IPS DF 19.7 (cell line): Measurements from ENCODE around the gene NPFFR1.
"Not testable (repeated sequence)": the region's sequence is repeated elsewhere in the genome, so short reads cannot be mapped to it uniquely, and the experiment has no call there.

ENCODE experiments used
- DNase-seq: peaks from one replicate; pipeline ENCODE4 v3.0.0-alpha.2; 2013; ENCODE audit warnings: low read depth, low spot score

NPFFR1 gene

DNA sequence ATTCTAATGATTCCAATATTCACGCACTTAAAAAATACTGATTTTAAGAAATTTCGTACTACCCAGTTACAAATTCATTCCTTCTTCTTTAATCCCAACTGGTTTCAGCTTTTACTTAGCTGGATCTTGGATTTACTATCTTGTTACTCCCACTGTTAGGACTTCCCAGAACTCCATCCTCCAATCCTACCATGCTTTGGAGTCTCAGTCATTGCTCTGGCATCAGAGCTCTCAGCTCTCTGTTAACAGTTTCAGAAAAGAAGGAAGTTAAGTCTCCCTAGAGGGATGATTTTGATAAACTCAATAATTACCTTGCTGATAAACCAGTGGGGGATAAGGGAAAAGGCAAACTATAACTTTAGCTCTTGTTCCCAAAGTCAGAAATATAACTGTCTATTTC is 60.1 kb downstream of the NPFFR1 start:
- DNase-seq: no peak

DNA sequence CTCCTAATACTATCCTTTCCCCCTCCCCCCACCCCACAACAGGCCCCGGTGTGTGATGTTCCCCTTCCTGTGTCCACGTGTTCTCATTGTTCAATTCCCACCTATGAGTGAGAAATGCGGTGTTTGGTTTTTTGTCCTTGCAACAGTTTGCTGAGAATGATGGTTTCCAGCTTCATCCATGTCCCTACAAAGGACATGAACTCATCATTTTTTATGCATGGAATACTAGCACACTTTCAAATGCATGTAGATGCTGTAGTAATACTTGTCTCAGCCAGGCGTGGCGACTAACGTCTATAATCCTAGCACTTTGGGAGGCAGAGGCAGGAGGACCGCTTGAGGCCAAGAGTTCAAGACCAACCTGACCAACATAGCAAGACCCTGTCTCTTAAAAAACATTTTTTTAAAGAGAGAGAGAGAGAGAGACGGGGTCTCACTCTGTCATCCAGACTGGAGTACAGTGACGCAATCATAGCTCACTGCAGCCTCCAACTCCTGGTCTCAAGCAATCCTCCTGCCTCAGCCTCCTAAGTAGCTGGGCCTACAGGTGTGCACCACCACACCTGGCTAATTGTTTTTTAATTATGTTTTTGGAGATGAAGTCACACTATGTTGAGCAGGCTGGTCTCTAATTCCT is 60.9 kb downstream of the NPFFR1 start:
- DNase-seq: not testable (repeated sequence)

DNA sequence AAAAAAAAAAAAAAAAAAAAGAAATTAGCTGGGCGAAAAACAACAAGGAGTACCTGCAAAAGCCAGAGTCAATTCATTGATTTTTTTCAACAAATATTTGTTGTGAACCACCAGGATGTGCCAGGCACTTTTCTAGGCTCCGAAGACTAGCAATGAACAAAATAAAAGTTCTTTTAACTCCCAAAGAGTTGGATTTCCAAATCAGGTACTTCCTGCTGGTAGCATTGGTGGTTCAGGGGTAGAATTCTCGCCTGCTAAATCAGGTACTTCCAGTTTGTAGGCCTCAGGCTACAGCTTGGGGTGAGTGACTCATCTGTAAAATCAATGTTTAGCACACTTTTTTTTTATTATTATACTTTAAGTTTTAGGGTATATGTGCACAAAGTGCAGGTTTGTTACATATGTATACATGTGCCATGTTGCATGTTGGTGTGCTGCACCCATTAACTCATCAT is 61.4 kb downstream of the NPFFR1 start:
- no peak for DNase-seq

DNA sequence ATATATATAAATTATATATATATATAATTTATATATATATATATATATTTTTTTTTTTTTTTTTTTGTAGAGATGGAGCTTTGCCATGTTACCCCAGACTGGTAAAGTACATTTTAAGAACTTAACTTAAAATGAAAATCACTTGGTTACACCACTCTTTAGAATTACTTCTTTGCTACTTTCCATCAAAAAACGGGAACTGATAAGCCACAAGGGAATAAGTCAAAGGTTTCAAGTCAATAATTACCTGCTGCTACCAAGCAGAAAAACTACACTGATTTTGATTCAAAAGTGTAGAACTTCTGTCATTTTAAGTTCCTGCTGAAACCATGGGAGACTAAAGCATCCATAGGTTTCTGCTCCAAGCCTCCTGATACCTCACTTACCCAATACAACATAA is 62.8 kb downstream of the NPFFR1 start:
- no peak for DNase-seq

DNA sequence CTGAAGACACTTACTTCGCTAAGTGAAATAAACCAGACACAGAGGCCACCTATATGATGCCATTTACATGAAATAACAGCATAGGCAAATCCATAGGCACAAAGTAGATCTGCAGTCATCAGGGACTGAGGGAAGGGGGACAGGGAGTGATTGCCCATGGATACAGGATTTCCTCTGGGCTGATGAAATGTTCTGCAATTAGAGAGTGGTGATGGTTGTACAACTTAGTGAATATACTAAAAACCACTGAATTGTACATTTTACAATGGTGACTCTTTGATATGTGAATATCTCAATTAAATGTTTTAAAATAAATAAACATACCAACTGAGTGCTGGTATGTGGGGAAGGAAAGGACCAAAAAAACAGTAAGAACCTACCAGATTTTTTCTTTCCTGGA is 70.9 kb downstream of the NPFFR1 start:
- DNase-seq: no peak

DNA sequence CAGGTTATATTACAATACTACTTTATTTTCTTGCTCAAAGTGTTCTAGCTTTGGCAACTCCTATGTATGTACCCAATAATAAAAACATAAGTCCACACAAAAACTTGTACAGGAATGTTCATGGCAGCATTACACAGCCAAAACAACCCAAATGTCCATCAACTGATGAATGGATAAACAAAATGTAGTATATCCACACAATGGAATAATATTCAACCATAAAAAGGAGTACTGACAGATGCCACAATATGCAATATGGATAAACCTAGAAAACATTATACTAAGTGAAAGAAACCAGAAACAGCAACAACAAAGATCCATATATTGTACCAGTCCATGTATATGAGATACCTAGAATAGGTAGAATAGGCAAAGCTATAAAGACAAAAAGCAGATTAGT is 71.5 kb downstream of the NPFFR1 start:
- no peak for DNase-seq

DNA sequence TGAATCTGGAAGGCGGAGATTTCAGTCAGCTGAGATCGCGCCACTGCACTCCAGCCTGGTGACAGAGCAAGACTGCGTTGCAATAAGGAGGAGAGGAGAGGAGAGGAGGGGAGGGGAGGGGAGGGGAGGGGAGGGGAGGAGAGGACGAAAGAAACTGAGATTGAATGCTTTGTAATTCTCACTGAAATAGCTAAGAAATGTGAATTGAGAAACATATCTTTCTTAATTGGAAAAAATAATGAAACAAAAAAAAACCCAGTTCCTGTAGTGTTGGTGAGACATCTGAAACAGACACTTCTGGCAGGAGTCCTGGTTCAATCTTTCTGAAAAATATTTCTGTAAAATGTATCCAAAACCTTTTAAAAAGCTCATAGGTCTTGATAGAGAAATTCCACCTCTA is 77.0 kb downstream of the NPFFR1 start:
- DNase-seq: no peak

DNA sequence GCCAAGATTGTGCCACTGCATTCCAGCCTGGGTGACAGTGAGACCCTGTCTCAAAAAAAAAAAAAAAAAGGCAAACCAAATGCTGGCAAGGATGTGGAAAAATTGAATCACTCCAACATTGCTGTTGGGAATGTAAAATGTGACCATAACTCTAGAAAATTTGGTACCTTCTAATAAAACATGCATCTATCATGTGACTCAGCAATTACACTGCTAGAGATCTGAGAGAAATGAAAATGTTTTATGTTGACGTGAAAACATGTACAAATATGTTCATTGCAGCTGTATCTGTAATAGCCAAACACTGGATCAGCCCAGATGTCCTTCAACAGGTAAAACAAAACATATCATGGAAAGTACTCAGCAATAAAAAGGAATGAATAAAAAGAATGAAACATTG is 82.7 kb downstream of the NPFFR1 start:
- no peak for DNase-seq

DNA sequence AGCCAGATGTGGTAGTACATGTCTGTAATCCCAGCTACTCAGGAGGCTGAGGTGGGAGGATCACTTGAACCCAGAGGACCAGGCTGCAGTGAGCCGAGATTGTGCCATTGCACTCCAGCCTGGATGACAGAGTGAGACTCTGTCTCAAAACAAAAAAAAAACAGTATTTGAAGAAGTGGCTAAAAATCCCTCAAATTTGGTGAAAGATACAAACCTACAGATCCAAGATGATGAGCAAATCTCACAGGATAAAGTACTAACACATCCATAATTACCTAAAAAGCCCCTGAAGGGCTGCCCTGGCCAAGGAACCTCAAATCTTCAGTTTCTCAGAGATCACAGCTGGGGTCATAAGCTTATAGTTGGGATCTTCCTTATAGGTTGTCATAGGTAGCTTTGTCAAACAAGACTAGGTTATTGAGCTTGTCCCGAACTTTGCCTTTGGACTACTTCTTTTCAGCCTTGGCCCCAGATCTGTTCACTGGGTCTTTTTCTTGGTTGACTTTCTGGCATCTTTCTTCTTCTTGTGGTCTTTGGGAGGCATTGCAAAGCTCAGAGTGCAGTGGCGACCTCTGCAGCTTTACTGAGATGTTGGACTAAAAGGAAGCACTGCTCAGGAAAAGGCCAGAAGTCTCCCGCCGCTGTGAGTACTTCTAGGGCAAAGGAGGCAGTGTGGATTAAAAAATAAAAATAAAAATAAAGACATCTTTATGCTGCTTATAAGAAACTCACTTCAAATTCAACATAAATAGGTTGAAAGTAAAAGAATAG is 84.9 kb downstream of the NPFFR1 start:
- no peak for DNase-seq
